Keratinocyte (primary cell): ENCODE measurements around the gene REEP3. TPM values are rescaled to one million over a fixed set of nuclear protein-coding genes. Genes with fewer than 3 reads are reported as not detected.

Experiments used
- DNase-seq: peaks from one replicate; pipeline ENCODE4 v3.0.0-alpha.2; 2011; ENCODE audit warnings: low read depth, missing footprints, low spot score
- FAIRE-seq: peaks from 2 replicates; lab custom pipeline; 2011; peaks lifted over from hg19 to GRCh38; lab: Jason Lieb, UNC
- H2AFZ ChIP-seq: 2 replicates; pipeline ENCODE4 v1.6.0; 2012; ENCODE audit warnings: low read length, control low read depth, inconsistent platforms; ENCODE audit not compliant: control insufficient read depth
- H3K27ac ChIP-seq: 2 replicates; pipeline ENCODE4 v1.5.1; 2011; ENCODE audit warnings: low read length; ENCODE audit not compliant: control insufficient read depth, insufficient read depth
- H3K27me3 ChIP-seq: 3 replicates; pipeline ENCODE4 v1.6.0; 2011; ENCODE audit warnings: low read length; ENCODE audit not compliant: control insufficient read depth, insufficient read depth; ENCODE audit errors: extremely low read depth
- H3K36me3 ChIP-seq, 2 experiments: 2 replicates in 1 of 2; 3 replicates in 1 of 2; pipeline ENCODE4 v1.5.1; 2011; ENCODE audit warnings: low read length in 2 of 2, mild to moderate bottlenecking in 1 of 2; ENCODE audit not compliant: control insufficient read depth in 2 of 2, insufficient read depth in 2 of 2; ENCODE audit errors: extremely low read depth in 1 of 2
- H3K4me1 ChIP-seq: 3 replicates; pipeline ENCODE4 v1.5.1; 2011; ENCODE audit warnings: low read length; ENCODE audit not compliant: control insufficient read depth, insufficient read depth; ENCODE audit errors: extremely low read depth
- H3K4me2 ChIP-seq: 3 replicates; pipeline ENCODE4 v1.6.0; 2011; ENCODE audit warnings: low read depth, low read length; ENCODE audit not compliant: control insufficient read depth, insufficient read depth; ENCODE audit errors: extremely low read depth
- H3K4me3 ChIP-seq, 3 experiments: fragments of 200-600 bp in 1 of 3; sonication (generic) in 1 of 3; 2 replicates in 2 of 3; 3 replicates in 1 of 3; pipeline ENCODE4 v1.5.1; 2011 to 2016; ENCODE audit warnings: low read length in 3 of 3, mild to moderate bottlenecking in 3 of 3, control low read depth in 2 of 3, inconsistent platforms in 1 of 3, low read depth in 1 of 3, mixed read lengths in 1 of 3, mixed run types in 1 of 3, moderate library complexity in 1 of 3; ENCODE audit not compliant: control insufficient read depth in 2 of 3, insufficient read depth in 2 of 3; ENCODE audit errors: extremely low read depth in 1 of 3
- H3K79me2 ChIP-seq: 2 replicates; pipeline ENCODE4 v1.6.0; 2012; ENCODE audit warnings: low read length; ENCODE audit not compliant: control insufficient read depth, insufficient read depth
- H3K9ac ChIP-seq: 3 replicates; pipeline ENCODE4 v1.6.0; 2011; ENCODE audit warnings: low read length; ENCODE audit not compliant: control insufficient read depth, insufficient read depth; ENCODE audit errors: extremely low read depth
- H3K9me1 ChIP-seq: 3 replicates; pipeline ENCODE4 v1.6.0; 2011; ENCODE audit warnings: low read length; ENCODE audit not compliant: control insufficient read depth, insufficient read depth; ENCODE audit errors: extremely low read depth
- H3K9me3 ChIP-seq: 2 replicates; pipeline ENCODE4 v1.5.1; 2012; ENCODE audit warnings: low read depth, low read length; ENCODE audit not compliant: control insufficient read depth
- H4K20me1 ChIP-seq: 3 replicates; pipeline ENCODE4 v1.6.0; 2011; ENCODE audit warnings: low read length; ENCODE audit not compliant: control insufficient read depth, insufficient read depth; ENCODE audit errors: extremely low read depth
- EZH2 ChIP-seq: IDR thresholded peaks from one replicate; pipeline ENCODE4 v1.6.1; 2012; ENCODE audit warnings: inconsistent platforms, mild to moderate bottlenecking, low read length, moderate library complexity
- dilution Hi-C: fragments of 300-500 bp; cut with MboI; formaldehyde crosslinking; loops from one replicate; pipeline ENCODE4 v1.7.0; 2020; ENCODE audit warnings: low sequenced_read_pairs; ENCODE audit not compliant: extremely low pct_ligation_motif_present
- polyA plus RNA-seq, 5 experiments: library from polyadenylated mRNA; depleted of rRNA in 3 of 5; stranded (reverse) in 3 of 5; stranded (forward) in 1 of 5; unstranded in 1 of 5; fragments of >200 nt; gene quantifications; 1 replicate in 1 of 5; 2 replicates in 3 of 5; 3 replicates in 1 of 5; pipeline versions ENCODE4 v1.2.1 to v1.2.3, GENCODE V29; 2011 to 2012; ENCODE audit warnings: missing spikeins in 2 of 5, low read depth in 1 of 5, low replicate concordance in 1 of 5
- TF ChIP-seq, protein P1 (sequence below), 3 experiments: IDR thresholded peaks in 1 of 3; conservative IDR thresholded peaks in 1 of 3; optimal IDR thresholded peaks in 1 of 3; 2 replicates in 2 of 3; 3 replicates in 1 of 3; pipeline versions ENCODE3 to v1.5.1; 2011; ENCODE audit warnings: low read length in 3 of 3, mild to moderate bottlenecking in 3 of 3, moderate library complexity in 2 of 3, control low read depth in 1 of 3, inconsistent platforms in 1 of 3; ENCODE audit not compliant: insufficient read depth in 2 of 3; ENCODE audit errors: extremely low read depth in 1 of 3

Gene REEP3
- polyA plus RNA-seq, 1 donor (not counting 4 experiments of a cell fraction or from before 2014, with no cell fraction given) = 52.8 TPM

GRCh38 chr10:63582690-63583089, 61.5 kb downstream of the REEP3 start:
- H3K36me3 ChIP-seq = no peaks in the 10 kb centered on the region
- peaks cover 38% of the 10 kb centered on the region for H3K79me2 ChIP-seq
- no peak overlapping the region for H3K4me3 ChIP-seq
- no peak overlapping the region for H3K9ac ChIP-seq
- no peak for FAIRE-seq
- H3K4me2 ChIP-seq = no peak overlapping the region
- H3K27me3 ChIP-seq = no peaks in the 10 kb centered on the region
- H3K4me1 ChIP-seq = peaks cover 15% of the 10 kb centered on the region
- H3K9me3 ChIP-seq = no peaks in the 10 kb centered on the region
- no peak overlapping the region for H2AFZ ChIP-seq
- no peak overlapping the region for H3K27ac ChIP-seq
- dilution Hi-C loops = no loop called here
- TF ChIP-seq, protein P1, sequence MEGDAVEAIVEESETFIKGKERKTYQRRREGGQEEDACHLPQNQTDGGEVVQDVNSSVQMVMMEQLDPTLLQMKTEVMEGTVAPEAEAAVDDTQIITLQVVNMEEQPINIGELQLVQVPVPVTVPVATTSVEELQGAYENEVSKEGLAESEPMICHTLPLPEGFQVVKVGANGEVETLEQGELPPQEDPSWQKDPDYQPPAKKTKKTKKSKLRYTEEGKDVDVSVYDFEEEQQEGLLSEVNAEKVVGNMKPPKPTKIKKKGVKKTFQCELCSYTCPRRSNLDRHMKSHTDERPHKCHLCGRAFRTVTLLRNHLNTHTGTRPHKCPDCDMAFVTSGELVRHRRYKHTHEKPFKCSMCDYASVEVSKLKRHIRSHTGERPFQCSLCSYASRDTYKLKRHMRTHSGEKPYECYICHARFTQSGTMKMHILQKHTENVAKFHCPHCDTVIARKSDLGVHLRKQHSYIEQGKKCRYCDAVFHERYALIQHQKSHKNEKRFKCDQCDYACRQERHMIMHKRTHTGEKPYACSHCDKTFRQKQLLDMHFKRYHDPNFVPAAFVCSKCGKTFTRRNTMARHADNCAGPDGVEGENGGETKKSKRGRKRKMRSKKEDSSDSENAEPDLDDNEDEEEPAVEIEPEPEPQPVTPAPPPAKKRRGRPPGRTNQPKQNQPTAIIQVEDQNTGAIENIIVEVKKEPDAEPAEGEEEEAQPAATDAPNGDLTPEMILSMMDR (optimal IDR thresholded peaks at IDR 0.05 in 1 of 3, IDR thresholded peaks at IDR 0.05 in 1 of 3, conservative IDR thresholded peaks at IDR 0.05 in 1 of 3; ENCODE audit: extremely low read depth in 1 of 3, insufficient read depth in 2 of 3, low read length in 3 of 3) = no peak
- TF ChIP-seq EZH2 = no peak
- H4K20me1 ChIP-seq = no peaks in the 10 kb centered on the region
- no peaks in the 10 kb centered on the region for H3K9me1 ChIP-seq
- no peak for DNase-seq

DNA sequence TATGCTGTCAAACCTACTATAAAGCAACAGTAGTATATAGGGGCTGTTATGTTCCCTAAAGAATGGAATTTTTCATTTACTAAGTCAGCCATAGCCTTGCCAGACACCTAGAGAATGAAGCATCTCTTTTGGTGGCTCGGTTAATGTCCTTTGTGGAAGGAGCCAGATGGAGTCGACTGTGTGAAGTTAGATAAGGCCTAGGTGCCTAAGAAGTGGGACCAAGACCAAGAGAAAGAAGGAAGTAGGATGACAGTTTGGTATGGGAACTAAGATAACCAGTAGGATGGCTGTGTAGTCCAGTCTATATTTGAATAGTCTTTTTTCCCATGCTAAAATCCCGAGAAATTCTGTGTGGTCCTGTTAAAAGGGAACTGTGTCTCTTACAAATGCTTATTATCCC, 62.2 kb downstream of the REEP3 start:
- FAIRE-seq (no peak), DNase-seq (no peak)
- Histone ChIP-seq H3K4me3 (no peak overlapping the region), H3K79me2 (peaks cover 40% of the 10 kb centered on the region), H3K9me3 (no peaks in the 10 kb centered on the region), H3K27me3 (no peaks in the 10 kb centered on the region), H2AFZ (no peak overlapping the region), H3K9ac (no peak overlapping the region), H4K20me1 (no peaks in the 10 kb centered on the region), H3K27ac (no peak overlapping the region), H3K9me1 (no peaks in the 10 kb centered on the region), H3K4me1 (peaks cover 22% of the 10 kb centered on the region), H3K36me3 (no peaks in the 10 kb centered on the region), H3K4me2 (no peak overlapping the region)
- dilution Hi-C loops = no loop called here
- TF ChIP-seq EZH2 = no peak
- TF ChIP-seq, protein P1 (optimal IDR thresholded peaks at IDR 0.05 in 1 of 3, IDR thresholded peaks at IDR 0.05 in 1 of 3, conservative IDR thresholded peaks at IDR 0.05 in 1 of 3; ENCODE audit: extremely low read depth in 1 of 3, insufficient read depth in 2 of 3, low read length in 3 of 3) = no peak
